Epithelial cell of proximal tubule (primary cell): ENCODE measurements around the gene KIRREL1. TPM values are rescaled to one million over a fixed set of nuclear protein-coding genes. Genes with fewer than 3 reads are reported as not detected.

Source experiments
- DNase-seq: peaks from one replicate; pipeline ENCODE4 v3.0.0-alpha.2; 2011; ENCODE audit warnings: low read depth
- H3K4me3 ChIP-seq: 2 replicates; pipeline ENCODE4 v1.5.1; 2011; ENCODE audit warnings: low read depth, mild to moderate bottlenecking, low read length
- total RNA-seq: library from RNA; depleted of rRNA; stranded (reverse); fragments of >200 nt; gene quantifications from 2 replicates; pipeline ENCODE4 v1.2.3, GENCODE V29; 2015
- TF ChIP-seq, protein P1 (sequence below): conservative IDR thresholded peaks from 2 replicates; pipeline ENCODE4 v1.5.1; 2012; ENCODE audit warnings: low read depth, mild to moderate bottlenecking, low read length

The KIRREL1 gene
- total RNA-seq, 1 donor from 2014 or later = 194 TPM

DNA sequence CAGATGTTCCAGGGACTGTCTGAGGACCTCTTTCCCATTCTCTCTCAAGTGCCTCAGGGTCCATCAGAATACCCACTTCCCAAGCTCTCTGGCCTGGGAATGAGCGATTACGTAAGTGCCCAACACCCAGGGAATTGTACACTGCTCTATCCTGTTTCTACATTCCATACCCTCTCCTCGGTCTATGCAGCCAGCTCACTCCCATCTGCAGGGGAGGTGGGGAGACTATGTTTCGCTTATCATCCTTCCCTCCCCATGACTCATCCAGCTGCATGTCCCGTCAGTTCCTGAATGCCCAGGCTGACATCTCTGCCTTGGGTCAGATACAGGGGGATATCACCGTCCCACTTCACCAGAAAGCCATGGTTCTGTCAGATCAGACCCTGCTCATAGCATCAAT is 152.7 kb downstream of the KIRREL1 start:
- DNase-seq = no peak
- H3K4me3 ChIP-seq = no peak overlapping the region
- TF ChIP-seq, protein P1, sequence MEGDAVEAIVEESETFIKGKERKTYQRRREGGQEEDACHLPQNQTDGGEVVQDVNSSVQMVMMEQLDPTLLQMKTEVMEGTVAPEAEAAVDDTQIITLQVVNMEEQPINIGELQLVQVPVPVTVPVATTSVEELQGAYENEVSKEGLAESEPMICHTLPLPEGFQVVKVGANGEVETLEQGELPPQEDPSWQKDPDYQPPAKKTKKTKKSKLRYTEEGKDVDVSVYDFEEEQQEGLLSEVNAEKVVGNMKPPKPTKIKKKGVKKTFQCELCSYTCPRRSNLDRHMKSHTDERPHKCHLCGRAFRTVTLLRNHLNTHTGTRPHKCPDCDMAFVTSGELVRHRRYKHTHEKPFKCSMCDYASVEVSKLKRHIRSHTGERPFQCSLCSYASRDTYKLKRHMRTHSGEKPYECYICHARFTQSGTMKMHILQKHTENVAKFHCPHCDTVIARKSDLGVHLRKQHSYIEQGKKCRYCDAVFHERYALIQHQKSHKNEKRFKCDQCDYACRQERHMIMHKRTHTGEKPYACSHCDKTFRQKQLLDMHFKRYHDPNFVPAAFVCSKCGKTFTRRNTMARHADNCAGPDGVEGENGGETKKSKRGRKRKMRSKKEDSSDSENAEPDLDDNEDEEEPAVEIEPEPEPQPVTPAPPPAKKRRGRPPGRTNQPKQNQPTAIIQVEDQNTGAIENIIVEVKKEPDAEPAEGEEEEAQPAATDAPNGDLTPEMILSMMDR = no peak

DNA sequence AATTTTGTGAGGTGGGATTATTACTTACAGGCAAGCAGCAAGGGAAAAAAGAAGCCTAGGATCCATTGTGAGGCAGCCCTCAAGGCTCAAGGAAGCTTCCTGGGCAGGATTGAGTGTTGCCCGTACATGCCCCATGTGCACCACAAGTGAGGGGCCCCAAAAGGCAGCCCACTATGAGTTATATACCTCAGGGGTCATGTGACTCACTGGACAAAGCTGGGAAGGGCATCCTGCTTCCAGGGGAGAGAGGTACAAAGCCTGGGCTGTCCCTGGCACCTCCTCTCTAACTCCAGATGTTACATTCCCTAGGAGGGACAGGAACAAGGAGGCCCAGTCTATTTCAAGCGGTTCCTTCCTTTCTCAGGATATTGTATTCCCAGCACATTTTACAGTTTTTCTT is 153.3 kb downstream of the KIRREL1 start:
- TF ChIP-seq, protein P1 = no peak
- H3K4me3 ChIP-seq = no peak overlapping the region
- DNase-seq = no peak

DNA sequence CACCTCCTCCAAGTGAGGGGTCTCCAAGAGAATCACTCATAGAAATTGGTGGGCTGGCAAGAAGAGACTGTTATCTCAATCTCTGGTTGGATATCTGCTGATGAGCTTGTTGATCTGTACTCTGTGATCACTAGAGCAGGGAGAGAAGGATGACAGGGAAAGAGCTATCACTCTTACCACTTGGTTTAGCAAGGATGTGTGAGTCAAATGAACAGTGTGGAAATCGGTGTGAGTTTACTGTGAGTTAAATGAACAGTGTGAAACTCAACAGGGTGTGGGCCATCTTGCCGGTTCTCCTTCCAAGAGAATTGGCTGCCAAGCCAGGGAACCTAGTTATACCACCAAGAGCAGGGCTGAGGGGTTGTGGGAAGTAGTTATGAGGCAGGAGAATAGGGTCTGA is 154.0 kb downstream of the KIRREL1 start:
- H3K4me3 ChIP-seq = no peak overlapping the region
- TF ChIP-seq, protein P1 = no peak
- no peak for DNase-seq

DNA sequence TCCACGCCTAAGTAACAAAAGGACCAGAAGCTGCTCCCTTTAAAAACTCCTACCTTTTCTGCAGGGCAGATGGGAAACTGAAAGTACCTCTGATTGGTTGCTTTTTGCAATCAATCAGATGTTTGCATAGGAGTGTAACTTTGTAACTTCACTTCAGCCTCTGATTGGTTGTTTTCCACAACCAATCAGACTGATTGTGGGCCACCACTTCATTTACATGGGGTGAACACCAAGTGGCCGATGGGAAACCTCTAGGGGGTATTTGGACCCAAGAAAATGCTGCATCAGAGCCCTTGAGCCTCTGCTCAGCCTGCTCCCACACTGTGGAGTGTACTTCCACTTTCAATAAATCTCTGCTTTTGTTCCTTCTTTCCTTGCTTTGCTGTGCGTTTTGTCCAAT is 154.4 kb downstream of the KIRREL1 start:
- TF ChIP-seq, protein P1 = no peak
- DNase-seq = no peak
- H3K4me3 ChIP-seq = no peak overlapping the region

DNA sequence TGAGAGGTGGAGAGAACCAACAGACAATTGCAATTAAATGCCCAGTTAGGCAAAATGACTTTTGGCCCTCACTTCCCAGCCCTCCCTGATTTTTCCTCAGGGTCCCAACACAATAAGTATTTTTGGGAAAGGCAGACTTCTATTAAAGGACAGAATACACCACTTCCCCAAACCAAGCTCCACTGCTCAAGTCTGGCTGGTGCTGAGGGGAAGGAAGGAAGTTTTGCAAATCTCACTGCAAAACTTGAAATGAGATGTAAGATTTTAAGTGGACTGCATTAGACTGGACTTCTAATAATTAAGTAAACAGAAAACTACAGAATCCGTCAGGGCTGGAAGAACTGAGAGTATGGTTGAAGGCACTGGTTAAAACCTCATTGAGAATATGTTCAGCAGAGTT is 155.0 kb downstream of the KIRREL1 start:
- no peak overlapping the region for H3K4me3 ChIP-seq
- no peak for DNase-seq
- TF ChIP-seq, protein P1 = no peak

DNA sequence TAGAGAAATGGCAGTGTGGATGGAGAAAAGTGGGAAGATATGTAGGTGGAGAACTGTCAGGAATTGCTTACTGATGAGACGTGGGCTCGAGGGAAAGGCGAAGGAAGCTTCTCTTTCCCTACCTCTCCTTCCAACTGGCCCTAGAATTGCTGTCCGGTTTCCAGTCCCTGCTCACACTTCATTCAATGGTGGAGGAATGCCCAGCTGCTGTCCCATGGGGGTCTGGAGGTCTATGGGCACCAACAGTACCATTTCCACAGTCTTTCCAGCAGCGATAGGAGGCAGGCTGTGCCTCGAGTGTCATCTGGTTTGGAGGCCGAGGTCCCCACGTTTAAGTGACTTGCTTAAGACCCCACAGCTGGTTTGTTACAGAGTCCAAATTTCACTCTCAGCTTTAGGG is 155.7 kb downstream of the KIRREL1 start:
- no peak for DNase-seq
- H3K4me3 ChIP-seq = peak overlapping the region; percentile 43
- TF ChIP-seq, protein P1 = no peak

Other genes with a start within 250 kb of the KIRREL1 start
- not detected in 2 replicates for gene FCRL2, start 216.5 kb upstream of the KIRREL1 start, total RNA-seq
- gene FCRL1, start 173.5 kb upstream of the KIRREL1 start, total RNA-seq = not detected in 2 replicates
- gene CD5L, start 151.8 kb upstream of the KIRREL1 start, total RNA-seq = not detected in 2 replicates
- 0.72 and 3.0 TPM in 2 replicates for gene CD1D, start 187.2 kb downstream of the KIRREL1 start, total RNA-seq